ACC112 (cell line): ENCODE data around the gene WDR31.

Experiments
- H2AFZ ChIP-seq: fragments of 200-600 bp; sonication (generic); one replicate; pipeline ENCODE4 v1.6.0; 2017; ENCODE audit warnings: antibody characterized with exemption, low read length; ENCODE audit not compliant: unreplicated experiment
- H3K27ac ChIP-seq: fragments of 200-600 bp; sonication (generic); 2 replicates; pipeline ENCODE4 v1.5.1; 2014; ENCODE audit warnings: low read depth, mild to moderate bottlenecking, antibody characterized with exemption, low read length, moderate library complexity
- H3K27me3 ChIP-seq: fragments of 200-600 bp; sonication (generic); 2 replicates; pipeline ENCODE4 v1.6.1; 2014; ENCODE audit warnings: mild to moderate bottlenecking, antibody characterized with exemption, low read length, moderate library complexity, mixed read lengths; ENCODE audit not compliant: insufficient read depth
- H3K36me3 ChIP-seq: fragments of 200-600 bp; sonication (generic); 2 replicates; pipeline ENCODE4 v1.6.1; 2016; ENCODE audit warnings: mild to moderate bottlenecking, antibody characterized with exemption, low read length, moderate library complexity, mixed read lengths; ENCODE audit not compliant: insufficient read depth
- H3K4me1 ChIP-seq: fragments of 200-600 bp; sonication (generic); one replicate; pipeline ENCODE4 v1.6.1; 2016; ENCODE audit warnings: low read length, mixed read lengths; ENCODE audit not compliant: insufficient read depth, unreplicated experiment, control insufficient read depth
- H3K4me3 ChIP-seq: fragments of 200-600 bp; sonication (generic); 2 replicates; pipeline ENCODE4 v1.5.1; 2014; ENCODE audit warnings: mild to moderate bottlenecking, low read depth, low read length
- H3K79me2 ChIP-seq: fragments of 200-600 bp; sonication (generic); one replicate; pipeline ENCODE4 v1.6.0; 2016; ENCODE audit warnings: low read length; ENCODE audit not compliant: control insufficient read depth, unreplicated experiment, insufficient read depth

The WDR31 gene

GRCh38 chr9:113328045-113328782 is 11.9 kb downstream of the WDR31 start:
- H3K79me2 ChIP-seq: no peaks in the 10 kb centered on the region
- no peak overlapping the region for H3K27ac ChIP-seq
- H3K36me3 ChIP-seq: no peaks in the 10 kb centered on the region
- H3K27me3 ChIP-seq: no peaks in the 10 kb centered on the region
- H3K4me3 ChIP-seq: no peak overlapping the region
- H3K4me1 ChIP-seq: no peaks in the 10 kb centered on the region
- no peak overlapping the region for H2AFZ ChIP-seq

- Histone ChIP-seq H3K4me1 (no peaks in the 10 kb centered on the region), H3K27me3 (no peaks in the 10 kb centered on the region), H3K4me3 (no peak overlapping the region), H3K36me3 (no peaks in the 10 kb centered on the region), H2AFZ (no peak overlapping the region), H3K27ac (no peak overlapping the region), H3K79me2 (no peaks in the 10 kb centered on the region)
These were observed 13.8 kb downstream of the WDR31 start for GRCh38 chr9:113326230-113326629.

- no peak overlapping the region for H3K27ac ChIP-seq
- H3K4me3 ChIP-seq: no peak overlapping the region
- no peaks in the 10 kb centered on the region for H3K4me1 ChIP-seq
- no peaks in the 10 kb centered on the region for H3K79me2 ChIP-seq
- no peak overlapping the region for H2AFZ ChIP-seq
- 0 out of 2 replicates have a peak, but pooled peaks cover 6% of the 10 kb centered on the region for H3K36me3 ChIP-seq
- no peaks in the 10 kb centered on the region for H3K27me3 ChIP-seq
These were observed 17.4 kb downstream of the WDR31 start for GRCh38 chr9:113322671-113323070.

GRCh38 chr9:113320051-113320450 is 20.0 kb downstream of the WDR31 start:
- H3K27me3 ChIP-seq: no peaks in the 10 kb centered on the region
- no peak overlapping the region for H3K27ac ChIP-seq
- no peaks in the 10 kb centered on the region for H3K79me2 ChIP-seq
- H3K36me3 ChIP-seq: 0 out of 2 replicates have a peak, but pooled peaks cover 6% of the 10 kb centered on the region
- H3K4me1 ChIP-seq: no peaks in the 10 kb centered on the region
- no peak overlapping the region for H3K4me3 ChIP-seq
- H2AFZ ChIP-seq: no peak overlapping the region

- Histone ChIP-seq H3K27me3 (no peaks in the 10 kb centered on the region), H3K4me1 (no peaks in the 10 kb centered on the region), H3K79me2 (no peaks in the 10 kb centered on the region), H3K27ac (no peak overlapping the region), H2AFZ (no peak overlapping the region), H3K4me3 (no peak overlapping the region), H3K36me3 (0 out of 2 replicates have a peak, but pooled peaks cover 6% of the 10 kb centered on the region)
These were observed 21.0 kb downstream of the WDR31 start for GRCh38 chr9:113319054-113319453.

GRCh38 chr9:113317777-113318176 is 22.3 kb downstream of the WDR31 start:
- Histone ChIP-seq H3K79me2 (no peaks in the 10 kb centered on the region), H2AFZ (no peak overlapping the region), H3K4me3 (no peak overlapping the region), H3K4me1 (no peaks in the 10 kb centered on the region), H3K27ac (no peak overlapping the region), H3K27me3 (no peaks in the 10 kb centered on the region), H3K36me3 (0 out of 2 replicates have a peak, but pooled peaks cover 6% of the 10 kb centered on the region)

GRCh38 chr9:113316030-113316429 is 24.0 kb downstream of the WDR31 start:
- H3K27me3 ChIP-seq: no peaks in the 10 kb centered on the region
- no peaks in the 10 kb centered on the region for H3K79me2 ChIP-seq
- no peaks in the 10 kb centered on the region for H3K4me1 ChIP-seq
- no peak overlapping the region for H2AFZ ChIP-seq
- 0 out of 2 replicates have a peak, but pooled peaks cover 6% of the 10 kb centered on the region for H3K36me3 ChIP-seq
- H3K27ac ChIP-seq: no peak overlapping the region
- no peak overlapping the region for H3K4me3 ChIP-seq

- H3K27me3 ChIP-seq: no peaks in the 10 kb centered on the region
- no peaks in the 10 kb centered on the region for H3K79me2 ChIP-seq
- no peak overlapping the region for H3K4me3 ChIP-seq
- H2AFZ ChIP-seq: no peak overlapping the region
- H3K27ac ChIP-seq: no peak overlapping the region
- 0 out of 2 replicates have a peak, but pooled peaks cover 6% of the 10 kb centered on the region for H3K36me3 ChIP-seq
- no peaks in the 10 kb centered on the region for H3K4me1 ChIP-seq
These were observed 24.8 kb downstream of the WDR31 start for GRCh38 chr9:113315231-113315630.

GRCh38 chr9:113313261-113313660 is 26.8 kb downstream of the WDR31 start:
- Histone ChIP-seq H2AFZ (no peak overlapping the region), H3K36me3 (no peaks in the 10 kb centered on the region), H3K27ac (no peak overlapping the region), H3K4me1 (no peaks in the 10 kb centered on the region), H3K4me3 (no peak overlapping the region), H3K79me2 (no peaks in the 10 kb centered on the region), H3K27me3 (no peaks in the 10 kb centered on the region)

GRCh38 chr9:113311961-113312360 is 28.1 kb downstream of the WDR31 start:
- Histone ChIP-seq H3K4me1 (no peaks in the 10 kb centered on the region), H2AFZ (no peak overlapping the region)

GRCh38 chr9:113310538-113310937 is 29.5 kb downstream of the WDR31 start:
- Histone ChIP-seq H3K36me3 (no peaks in the 10 kb centered on the region), H3K4me1 (no peaks in the 10 kb centered on the region), H2AFZ (no peak overlapping the region), H3K4me3 (no peak overlapping the region), H3K79me2 (no peaks in the 10 kb centered on the region), H3K27me3 (no peaks in the 10 kb centered on the region), H3K27ac (no peak overlapping the region)

More at GRCh38 chr9:113311961-113312360, 28.1 kb downstream of the WDR31 start:
- Histone ChIP-seq H3K36me3 (no peaks in the 10 kb centered on the region), H3K27me3 (no peaks in the 10 kb centered on the region), H3K4me3 (no peak overlapping the region), H3K27ac (no peak overlapping the region), H3K79me2 (no peaks in the 10 kb centered on the region)
